ENCODE data around the gene PKD1. TPM values are rescaled to one million over a fixed set of nuclear protein-coding genes. Genes with fewer than 3 reads are reported as not detected.

The PKD1 gene
- total RNA-seq, 1 experiment from 2014 or later = 91.5 TPM

GRCh38 chr16:2071454-2072202 is 64.1 kb downstream of the PKD1 start:
- Histone ChIP-seq H4K20me1 (ENCODE audit: insufficient read depth) (no peaks in the 10 kb centered on the region), H3F3A (ENCODE audit: insufficient read depth, low read depth) (no peaks in the 10 kb centered on the region), H3K36me3 (ENCODE audit: low read depth) (no peaks in the 10 kb centered on the region), H3K27me3 (ENCODE audit: insufficient read depth, low read depth) (no peaks in the 10 kb centered on the region), H3K4me2 (no peak overlapping the region), H3K4me3 (no peak overlapping the region), H3K9me2 (ENCODE audit: insufficient read depth) (no peaks in the 10 kb centered on the region), H3K4me1 (replicated peaks; ENCODE audit: insufficient read depth) (no peaks in the 10 kb centered on the region), H3K9me3 (ENCODE audit: insufficient read depth, low read depth) (no peaks in the 10 kb centered on the region), H3K27ac (no peak overlapping the region), H3K79me2 (ENCODE audit: low read depth) (no peaks in the 10 kb centered on the region), H2AFZ (no peak overlapping the region)
- TF ChIP-seq CTCF (conservative IDR thresholded peaks at IDR 0.05) (no peak), EZH2 (IDR thresholded peaks at IDR 0.05; ENCODE audit: low read depth) (no peak)
- ChIA-PET CTCF (interaction anchor here (1.0 kb wide), 1 partner anchor 49 kb away, joined by 9 read pairs; no protein-coding TSS in a partner anchor), POLR2A (ENCODE audit: unreplicated experiment) (no interaction called here)
- no peak for DNase-seq
- intact Hi-C loops (cut with micrococcal nuclease; ENCODE audit: unreplicated experiment) = no loop called here
- BruUV-seq (replicated peaks) = no TSS peak

DNA sequence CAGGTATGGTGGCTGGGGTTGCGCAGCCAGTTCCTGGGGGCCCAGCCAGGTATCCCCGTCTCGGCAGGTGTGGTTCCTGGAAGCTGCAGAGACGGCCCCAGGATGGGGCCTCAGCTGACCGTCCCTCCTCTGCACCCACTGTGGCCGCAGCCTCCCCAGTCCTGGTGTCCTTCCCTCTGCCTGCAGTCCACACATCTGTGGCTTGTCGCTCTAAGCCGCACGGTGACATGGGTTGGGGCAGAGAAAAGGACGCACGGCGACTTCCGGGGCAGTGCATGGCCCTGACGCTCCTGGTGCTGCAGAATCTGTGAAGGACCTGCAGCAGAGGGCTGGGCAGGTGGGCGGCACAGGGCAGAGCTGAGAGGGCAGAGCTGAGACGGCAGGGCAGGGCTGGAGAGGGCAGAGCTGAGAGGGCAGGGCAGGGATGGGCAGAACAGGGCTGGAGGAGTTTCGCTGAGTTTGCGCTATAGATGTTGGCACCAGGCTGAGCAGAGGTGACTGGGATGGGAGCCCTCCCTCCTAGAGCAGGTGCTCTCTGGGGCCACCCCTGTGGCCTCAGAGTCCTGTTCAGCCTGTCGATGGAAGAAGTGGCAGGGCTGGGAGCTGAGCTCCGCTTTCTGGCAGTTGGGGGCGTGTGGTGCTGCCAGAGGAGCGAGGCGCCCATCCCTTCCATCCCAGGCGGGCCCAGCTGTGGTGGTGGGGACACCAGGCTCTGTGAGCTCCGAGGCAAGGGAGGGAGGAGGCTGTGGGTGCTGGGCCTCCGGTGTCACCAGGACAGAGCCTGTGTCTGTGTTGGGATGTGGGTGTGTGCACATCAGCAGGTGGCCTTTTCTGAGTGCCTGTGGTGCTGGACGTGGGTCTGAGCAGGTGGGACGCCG is 64.9 kb downstream of the PKD1 start:
- no peaks in the 10 kb centered on the region for H3K9me2 ChIP-seq (ENCODE audit: insufficient read depth)
- intact Hi-C loops (cut with micrococcal nuclease; ENCODE audit: unreplicated experiment) = no loop called here
- H3K27ac ChIP-seq = no peak overlapping the region
- no peaks in the 10 kb centered on the region for H3K4me1 ChIP-seq (replicated peaks; ENCODE audit: insufficient read depth)
- H2AFZ ChIP-seq = no peak overlapping the region
- TF ChIP-seq EZH2 (IDR thresholded peaks at IDR 0.05; ENCODE audit: low read depth) = no peak
- CTCF ChIA-PET = no interaction called here
- 0 out of 2 replicates have a peak, but pooled peaks cover 2% of the 10 kb centered on the region for H3F3A ChIP-seq (ENCODE audit: insufficient read depth, low read depth)
- DNase-seq = no peak
- H3K9me3 ChIP-seq (ENCODE audit: insufficient read depth, low read depth) = no peaks in the 10 kb centered on the region
- BruUV-seq (replicated peaks) = no TSS peak
- no peaks in the 10 kb centered on the region for H3K79me2 ChIP-seq (ENCODE audit: low read depth)
- H4K20me1 ChIP-seq (ENCODE audit: insufficient read depth) = no peaks in the 10 kb centered on the region
- POLR2A ChIA-PET (ENCODE audit: unreplicated experiment) = no interaction called here
- H3K4me3 ChIP-seq = no peak overlapping the region
- no peaks in the 10 kb centered on the region for H3K36me3 ChIP-seq (ENCODE audit: low read depth)
- no peaks in the 10 kb centered on the region for H3K27me3 ChIP-seq (ENCODE audit: insufficient read depth, low read depth)
- no peak overlapping the region for H3K4me2 ChIP-seq

GRCh38 chr16:2066139-2066538 is 69.6 kb downstream of the PKD1 start:
- intact Hi-C loops (cut with micrococcal nuclease; ENCODE audit: unreplicated experiment) = no loop called here

More at GRCh38 chr16:2066139-2066538, 69.6 kb downstream of the PKD1 start:
- POLR2A ChIA-PET (ENCODE audit: unreplicated experiment) = no interaction called here
- H3K27me3 ChIP-seq (ENCODE audit: insufficient read depth, low read depth) = no peaks in the 10 kb centered on the region
- no peak for DNase-seq
- no peaks in the 10 kb centered on the region for H3K4me1 ChIP-seq (replicated peaks; ENCODE audit: insufficient read depth)
- no peak overlapping the region for H3K27ac ChIP-seq
- no peaks in the 10 kb centered on the region for H3K79me2 ChIP-seq (ENCODE audit: low read depth)
- CTCF ChIA-PET = no interaction called here
- no peaks in the 10 kb centered on the region for H4K20me1 ChIP-seq (ENCODE audit: insufficient read depth)
- H2AFZ ChIP-seq = no peak overlapping the region
- H3K9me3 ChIP-seq (ENCODE audit: insufficient read depth, low read depth) = no peaks in the 10 kb centered on the region
- no peaks in the 10 kb centered on the region for H3K36me3 ChIP-seq (ENCODE audit: low read depth)
- no peaks in the 10 kb centered on the region for H3K9me2 ChIP-seq (ENCODE audit: insufficient read depth)
- H3K4me3 ChIP-seq = no peak overlapping the region
- BruUV-seq (replicated peaks) = no TSS peak
- H3F3A ChIP-seq (ENCODE audit: insufficient read depth, low read depth) = 0 out of 2 replicates have a peak, but pooled peaks cover 3% of the 10 kb centered on the region
- TF ChIP-seq EZH2 (IDR thresholded peaks at IDR 0.05; ENCODE audit: low read depth) (no peak), CTCF (conservative IDR thresholded peaks at IDR 0.05) (no peak)
- no peak overlapping the region for H3K4me2 ChIP-seq
